ENCODE measurements around the gene HEPN1.

Gene HEPN1

DNA sequence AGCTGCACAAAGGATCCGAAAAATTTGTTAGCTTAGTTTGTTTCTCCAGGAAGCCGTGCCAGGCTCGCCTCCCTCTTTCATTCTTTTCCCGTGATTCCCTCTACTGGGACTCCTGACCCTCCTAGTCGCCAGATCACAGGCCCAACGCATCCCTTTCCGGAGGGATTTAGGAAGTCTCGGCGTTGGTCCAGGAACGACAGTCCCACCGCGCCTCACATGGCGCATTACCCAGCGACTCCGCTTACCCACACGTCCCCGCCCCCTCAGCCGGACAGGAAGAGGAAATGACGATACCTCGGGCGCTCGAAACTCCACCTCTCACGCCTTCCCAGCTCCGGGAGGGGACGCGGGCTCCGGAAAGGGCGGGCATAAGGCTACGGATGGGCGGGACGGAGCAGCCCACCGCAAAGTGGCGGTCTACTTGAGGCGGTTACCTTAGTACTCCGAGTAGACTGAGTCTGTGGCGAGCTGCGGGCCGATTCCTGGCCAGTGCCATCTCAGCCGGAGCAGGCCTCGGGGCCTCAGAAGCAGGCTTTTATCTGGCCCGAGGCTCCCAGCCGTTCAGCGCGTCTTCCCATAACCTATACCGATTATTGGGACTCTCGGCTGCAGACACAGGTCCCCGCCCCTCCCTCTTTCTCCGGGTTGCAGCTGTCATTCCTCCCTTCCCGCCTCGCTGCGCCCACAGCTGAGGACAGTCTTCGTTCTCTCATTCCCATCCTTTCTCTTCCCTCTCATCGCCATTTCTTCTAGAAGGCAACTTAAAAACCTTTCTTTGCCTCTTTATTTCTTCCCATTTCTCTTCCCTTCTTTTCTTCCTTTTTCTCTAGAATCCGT, 34.9 kb downstream of the HEPN1 start, which contains the start of gene CCDC15:
Gene CCDC15, plus strand, starts transcription at position 450 of the 837 bp plus-strand sequence. CDS start 531 bp downstream, outside the sequence.
- TF ChIP-seq CTCF (conservative IDR thresholded peaks at IDR 0.05) (no peak), ZFX (IDR thresholded peaks at IDR 0.05) (peak; percentile 4; the same call in 1 of the 2 replicates)
- peak within 1 kb of the TSS; percentile 78 for H3K27ac ChIP-seq

- H3K27ac ChIP-seq = peak overlapping the region; percentile 78
- TF ChIP-seq ZFX (IDR thresholded peaks at IDR 0.05) (no peak), CTCF (conservative IDR thresholded peaks at IDR 0.05) (no peak)
Observed at GRCh38 chr11:124954590-124954955, 35.5 kb downstream of the HEPN1 start.

DNA sequence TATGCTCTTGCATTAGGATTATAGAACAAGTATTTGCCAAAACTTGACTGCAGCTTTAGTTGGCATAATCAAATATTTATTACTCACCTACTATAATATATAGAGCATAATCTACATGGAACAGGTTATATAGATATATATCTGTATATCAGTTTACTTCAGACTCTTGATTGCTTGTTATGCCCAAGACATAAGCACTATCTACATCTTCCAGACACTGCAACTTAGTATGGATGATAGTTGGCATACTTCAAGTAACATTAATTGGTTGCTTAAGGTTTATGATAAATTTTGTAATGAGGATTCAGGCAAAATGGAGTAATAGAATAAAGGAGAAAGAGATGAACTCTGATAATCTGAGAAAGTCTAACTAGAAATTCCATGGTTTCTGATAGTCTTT, 36.0 kb downstream of the HEPN1 start:
- no peak for TF ChIP-seq CTCF (conservative IDR thresholded peaks at IDR 0.05)
- TF ChIP-seq ZFX (IDR thresholded peaks at IDR 0.05) = no peak
- H3K27ac ChIP-seq = peak overlapping the region; percentile 78

GRCh38 chr11:124961972-124962609, 43.0 kb downstream of the HEPN1 start:
- no peak overlapping the region for H3K27ac ChIP-seq
- no peak for TF ChIP-seq ZFX (IDR thresholded peaks at IDR 0.05)
- peak; percentile 84 for TF ChIP-seq CTCF (conservative IDR thresholded peaks at IDR 0.05)

DNA sequence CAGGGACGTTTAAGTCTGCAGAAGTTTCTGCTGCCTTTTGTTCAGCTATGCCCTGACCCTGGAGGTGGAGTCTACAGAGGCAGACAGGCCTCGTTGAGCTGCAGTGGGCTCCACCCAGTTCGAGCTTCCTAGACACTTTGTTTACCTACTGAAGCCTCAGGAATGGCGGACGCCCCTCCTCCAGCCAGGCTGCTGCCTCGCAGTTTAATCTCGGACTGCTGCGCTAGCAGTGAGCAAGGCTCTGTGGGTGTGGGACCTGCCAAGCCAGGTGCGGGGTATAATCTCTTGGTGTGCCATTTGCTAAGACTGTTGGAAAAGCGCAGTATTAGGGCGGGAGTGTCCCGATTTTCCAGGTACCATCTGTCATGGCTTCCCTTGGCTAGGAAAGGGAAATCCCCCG, 49.1 kb downstream of the HEPN1 start:
- peak overlapping the region; percentile 64 for H3K27ac ChIP-seq
